GM12891 (cell line): ENCODE data around the gene ARHGAP5.

ENCODE experiments used
- PAX5 ChIP-seq: IDR thresholded peaks from 2 replicates; pipeline ENCODE4 v1.6.1; 2011; ENCODE audit warnings: low read length, moderate library complexity, mild to moderate bottlenecking; ENCODE audit not compliant: insufficient read depth, severe bottlenecking
- POLR2A ChIP-seq: IDR thresholded peaks from 2 replicates; pipeline ENCODE4 v1.6.1; 2011; ENCODE audit warnings: low read depth, low read length, control low read depth
- POLR2AphosphoS5 ChIP-seq: IDR thresholded peaks from 2 replicates; pipeline ENCODE4 v1.6.1; 2011; ENCODE audit warnings: low read depth, low read length, control low read depth
- TAF1 ChIP-seq: IDR thresholded peaks from 2 replicates; pipeline ENCODE4 v1.6.1; 2011; ENCODE audit warnings: low read depth, low read length, control low read depth

DNA sequence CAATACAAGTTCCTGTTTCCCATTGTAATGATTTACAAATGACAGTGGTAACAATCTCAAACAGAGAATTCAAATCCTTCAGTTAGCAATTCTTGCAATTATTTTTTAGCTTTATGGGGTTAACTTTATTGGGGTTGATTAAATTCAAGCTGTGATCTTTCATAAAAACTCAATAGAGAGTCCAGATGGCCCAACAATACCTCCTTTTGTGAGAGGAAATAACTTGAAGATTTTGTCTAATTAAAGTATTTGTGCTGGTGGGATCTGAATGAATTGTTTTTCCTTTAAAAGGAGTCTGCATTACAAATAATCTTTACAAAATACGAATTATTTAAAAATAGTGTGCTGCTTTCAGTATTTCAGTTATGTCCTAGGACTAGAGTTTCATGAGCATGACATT, 4.4 kb upstream of the ARHGAP5 start:
- TF ChIP-seq POLR2A = no peak
- no peak for TF ChIP-seq TAF1
- TF ChIP-seq POLR2AphosphoS5 = no peak
- TF ChIP-seq PAX5 = no peak
